Gastrocnemius medialis (tissue), 4 donors: ENCODE data around the gene RAPGEF1. TPM values are rescaled to one million over a fixed set of nuclear protein-coding genes. Genes with fewer than 3 reads are reported as not detected.
"Not testable (repeated sequence)": the region's sequence is repeated elsewhere in the genome, so short reads cannot be mapped to it uniquely, and the experiment has no call there.

Experiments
- ATAC-seq, 2 donors: fragments of 150-250 bp; one replicate each; pipeline ENCODE4 v1.9.1; 2016
- DNase-seq, 2 donors: peaks; one replicate each; pipeline ENCODE4 v3.0.0-alpha.2; 2019
- H3K27ac ChIP-seq, 4 donors: fragments of 200-600 bp; sonication (generic); 1 replicate in 1 of 4; 2 replicates in 3 of 4; pipeline ENCODE4 v1.5.1; 2016 to 2018; ENCODE audit warnings: mild to moderate bottlenecking in 2 of 4, moderate library complexity in 1 of 4
- H3K27me3 ChIP-seq, 3 donors: fragments of 200-600 bp; sonication (generic) in 2 of 3; 1 replicate in 1 of 3; 2 replicates in 2 of 3; pipeline versions ENCODE4 v1.5.1 to v1.6.0; 2016 to 2019; ENCODE audit warnings: mild to moderate bottlenecking in 1 of 3, moderate library complexity in 1 of 3
- H3K36me3 ChIP-seq, 2 donors: fragments of 200-600 bp; sonication (generic) in 1 of 2; one replicate each; pipeline ENCODE4 v1.5.1; 2017 to 2018
- H3K4me1 ChIP-seq, 2 donors: fragments of 200-600 bp; sonication (generic) in 1 of 2; one replicate each; pipeline ENCODE4 v1.5.1; 2016 to 2017; ENCODE audit warnings: mild to moderate bottlenecking in 2 of 2
- H3K4me3 ChIP-seq, 4 donors: fragments of 200-600 bp; sonication (generic) in 3 of 4; 1 replicate in 1 of 4; 2 replicates in 3 of 4; pipeline ENCODE4 v1.5.1; 2016 to 2019; ENCODE audit warnings: mild to moderate bottlenecking in 2 of 4
- H3K9me3 ChIP-seq, 3 donors: fragments of 200-600 bp; sonication (generic) in 2 of 3; 1 replicate in 1 of 3; 2 replicates in 2 of 3; pipeline ENCODE4 v1.5.1; 2016 to 2019
- CTCF ChIP-seq, 5 experiments: fragments of 450-650 bp in 3 of 5; fragments of 200-600 bp in 2 of 5; sonication (generic) in 2 of 5; IDR thresholded peaks in 4 of 5; conservative IDR thresholded peaks in 1 of 5; 1 replicate in 4 of 5; 2 replicates in 1 of 5; pipeline ENCODE4 v1.5.1; 2016 to 2019; ENCODE audit warnings: antibody characterized with exemption in 5 of 5, mild to moderate bottlenecking in 3 of 5, moderate library complexity in 3 of 5
- POLR2A ChIP-seq, 2 donors: fragments of 450-650 bp; IDR thresholded peaks; one replicate each; pipeline ENCODE4 v1.6.1; 2017; ENCODE audit warnings: antibody characterized with exemption in 2 of 2, mild to moderate bottlenecking in 2 of 2, moderate library complexity in 2 of 2
- in situ Hi-C, 4 donors: fragments of 200-750 bp; cut with MboI; loops; one replicate each; pipeline versions ENCODE4 v1.15.0 to v1.8.0; 2017; ENCODE audit warnings: low sequenced_read_pairs in 4 of 4
- intact Hi-C: fragments of 100-400 bp; cut with DNase I; formaldehyde crosslinking; loops from one replicate; pipeline ENCODE4 v1.15.1; 2023; ENCODE audit warnings: low total_unique reads
- total RNA-seq, 4 donors: library from RNA; depleted of rRNA; stranded (reverse); fragments of >200 nt; gene quantifications; one replicate each; pipeline versions ENCODE4 v1.1.0 to v1.2.3, GENCODE V29; 2016

Gene RAPGEF1
- total RNA-seq, 4 donors from 2014 or later = 123 to 296 (median 217) TPM

GRCh38 chr9:131682261-131682660, 57.6 kb downstream of the RAPGEF1 start:
- no peaks in the 10 kb centered on the region for H3K9me3 ChIP-seq
- ATAC-seq = no peak
- H3K4me3 ChIP-seq = peak overlapping the region in 1 of 4 donors; percentile 20
- no peaks in the 10 kb centered on the region for H3K27me3 ChIP-seq
- no peak for DNase-seq
- no peaks in the 10 kb centered on the region for H3K36me3 ChIP-seq
- in situ Hi-C loops = no loop called here
- TF ChIP-seq POLR2A (IDR thresholded peaks at IDR 0.05) = no peak
- no peak for TF ChIP-seq CTCF (IDR thresholded peaks at IDR 0.05 in 4 of 5, conservative IDR thresholded peaks at IDR 0.05 in 1 of 5)
- peak overlapping the region; percentile 27 to 90 (median 60) for H3K27ac ChIP-seq
- H3K4me1 ChIP-seq = peaks cover 33 to 42% of the 10 kb centered on the region in 2 donors
- intact Hi-C loops = no loop called here

GRCh38 chr9:131681826-131682225, 58.0 kb downstream of the RAPGEF1 start:
- H3K36me3 ChIP-seq, ATAC-seq, in situ Hi-C loops, H3K27me3 ChIP-seq, H3K9me3 ChIP-seq, DNase-seq, intact Hi-C loops: not testable (repeated sequence)
- peak overlapping the region; percentile 27 to 90 (median 60) for H3K27ac ChIP-seq
- peaks cover 38 to 46% of the 10 kb centered on the region in 2 donors for H3K4me1 ChIP-seq
- peak overlapping the region in 1 of 4 donors; percentile 20 for H3K4me3 ChIP-seq

GRCh38 chr9:131681108-131681507, 58.8 kb downstream of the RAPGEF1 start:
- DNase-seq, H3K27me3 ChIP-seq, H3K4me3 ChIP-seq, in situ Hi-C loops, intact Hi-C loops, H3K9me3 ChIP-seq, H3K36me3 ChIP-seq, ATAC-seq: not testable (repeated sequence)
- Histone ChIP-seq H3K27ac (peak overlapping the region in 3 of 4 donors; percentile 90 to 93 (median 92)), H3K4me1 (peaks cover 41 to 53% of the 10 kb centered on the region in 2 donors)

GRCh38 chr9:131679261-131680020, 60.4 kb downstream of the RAPGEF1 start:
- TF ChIP-seq POLR2A (IDR thresholded peaks at IDR 0.05) (no peak), CTCF (IDR thresholded peaks at IDR 0.05 in 4 of 5, conservative IDR thresholded peaks at IDR 0.05 in 1 of 5) (no peak)
- in situ Hi-C loops (no loop called here), intact Hi-C loops (loop anchor here (2.0 kb wide), 1 partner anchor 29 kb away; no protein-coding TSS in a partner anchor)
- DNase-seq = no peak
- peaks cover 54 to 70% of the 10 kb centered on the region in 2 donors for H3K4me1 ChIP-seq
- ATAC-seq = no peak
- H3K9me3 ChIP-seq = no peaks in the 10 kb centered on the region
- H3K36me3 ChIP-seq = no peaks in the 10 kb centered on the region
- H3K27ac ChIP-seq = peak overlapping the region; percentile 86 to 93 (median 91)
- no peak overlapping the region for H3K4me3 ChIP-seq
- H3K27me3 ChIP-seq = no peaks in the 10 kb centered on the region

GRCh38 chr9:131678499-131679111, 61.3 kb downstream of the RAPGEF1 start:
- ATAC-seq (peak; percentile 98 to 99), DNase-seq (peak; percentile 90 to 91)
- Histone ChIP-seq H3K27ac (peak overlapping the region; percentile 86 to 93 (median 91)), H3K4me1 (peaks cover 62 to 78% of the 10 kb centered on the region in 2 donors), H3K27me3 (no peaks in the 10 kb centered on the region), H3K4me3 (peak overlapping the region in 1 of 4 donors; percentile 3), H3K36me3 (no peaks in the 10 kb centered on the region), H3K9me3 (no peaks in the 10 kb centered on the region)
- intact Hi-C loops (loop anchor here (2.0 kb wide), 1 partner anchor 28 kb away; no protein-coding TSS in a partner anchor), in situ Hi-C loops (no loop called here)
- TF ChIP-seq POLR2A (IDR thresholded peaks at IDR 0.05) (peak; percentile 45 to 74), CTCF (IDR thresholded peaks at IDR 0.05 in 4 of 5, conservative IDR thresholded peaks at IDR 0.05 in 1 of 5) (peak in 1 of 5 experiments; percentile 13)
